GM12872 (cell line): ENCODE results near the gene PLCB1.

ENCODE experiments used
- CTCF ChIP-seq: IDR thresholded peaks from 3 replicates; pipeline ENCODE4 v1.5.1; 2011; ENCODE audit warnings: low read depth, mild to moderate bottlenecking, low read length, moderate library complexity; ENCODE audit not compliant: insufficient read depth

The PLCB1 gene

GRCh38 chr20:8854571-8854970 lies 722.5 kb downstream of the PLCB1 start:
- TF ChIP-seq CTCF, result no peak

- TF ChIP-seq CTCF, result no peak
These were observed 723.2 kb downstream of the PLCB1 start for GRCh38 chr20:8855315-8855714.

- TF ChIP-seq CTCF, result no peak
These were observed 724.6 kb downstream of the PLCB1 start for GRCh38 chr20:8856668-8857067.

GRCh38 chr20:8858181-8858787 lies 726.2 kb downstream of the PLCB1 start:
- no peak for TF ChIP-seq CTCF

GRCh38 chr20:8860011-8860495 lies 728.0 kb downstream of the PLCB1 start:
- no peak for TF ChIP-seq CTCF

GRCh38 chr20:8862092-8862491 lies 730.0 kb downstream of the PLCB1 start:
- TF ChIP-seq CTCF, result no peak

- no peak for TF ChIP-seq CTCF
These were observed 733.6 kb downstream of the PLCB1 start for GRCh38 chr20:8865636-8866035.
